ENCODE measurements around the gene ZFTA. TPM values are rescaled to one million over a fixed set of nuclear protein-coding genes. Genes with fewer than 3 reads are reported as not detected.

The ZFTA gene
- total RNA-seq, 4 donors from 2014 or later: 2.9 to 12.0 (median 4.6) TPM

- no peak for DNase-seq
- intact Hi-C loops (cut with DNase I): loop anchor here (10.0 kb wide), 1 partner anchor 52 kb away; the partner anchor contains the start of gene SPINDOC
- peak in 1 of 6 experiments; percentile 11 for TF ChIP-seq CTCF (IDR thresholded peaks at IDR 0.05)
- no peak for TF ChIP-seq POLR2A (IDR thresholded peaks at IDR 0.05)
- 40% methylated on average over 1 of the region's 96 CpGs; no CpG with 5 or more reads in 1 of the 2 donors for WGBS, 2 donors
- H3K4me3 ChIP-seq: peak overlapping the region; percentile 41 to 68 (median 48)
- H3K27ac ChIP-seq: peak overlapping the region; percentile 13 to 86 (median 78)
- peaks cover 18 to 65% (median 37%) of the 10 kb centered on the region in 3 donors for H3K4me1 ChIP-seq
- no peaks in the 10 kb centered on the region for H3K9me3 ChIP-seq
- peaks cover 0 to 44% (median 6%) of the 10 kb centered on the region in 3 donors for H3K36me3 ChIP-seq
- H3K27me3 ChIP-seq: no peaks in the 10 kb centered on the region
Observed at GRCh38 chr11:63762654-63763495, 5.7 kb downstream of the ZFTA start.

- peaks cover 17 to 57% (median 30%) of the 10 kb centered on the region in 3 donors for H3K4me1 ChIP-seq
- no peaks in the 10 kb centered on the region for H3K9me3 ChIP-seq
- H3K36me3 ChIP-seq: peaks cover 0 to 51% (median 9%) of the 10 kb centered on the region in 3 donors
- intact Hi-C loops (cut with DNase I): loop anchor here (10.0 kb wide), 1 partner anchor 53 kb away; the partner anchor contains the start of gene SPINDOC
- H3K27me3 ChIP-seq: no peaks in the 10 kb centered on the region
- TF ChIP-seq POLR2A (IDR thresholded peaks at IDR 0.05) (no peak), CTCF (IDR thresholded peaks at IDR 0.05) (no peak)
- 47 to 49% methylated on average over 19 to 20 of the region's 34 CpGs for WGBS, 2 donors
- H3K4me3 ChIP-seq: peak overlapping the region; percentile 41 to 68 (median 48)
- no peak for DNase-seq
- peak overlapping the region in 3 of 4 donors; percentile 72 to 86 (median 83) for H3K27ac ChIP-seq
Observed at GRCh38 chr11:63761931-63762653, 6.5 kb downstream of the ZFTA start.

GRCh38 chr11:63761188-63761587 is 7.4 kb downstream of the ZFTA start:
- no peaks in the 10 kb centered on the region for H3K9me3 ChIP-seq
- no peak for DNase-seq
- no peak overlapping the region for H3K27ac ChIP-seq
- TF ChIP-seq POLR2A (IDR thresholded peaks at IDR 0.05): no peak
- no peak for TF ChIP-seq CTCF (IDR thresholded peaks at IDR 0.05)
- H3K4me1 ChIP-seq: peaks cover 8 to 48% (median 22%) of the 10 kb centered on the region in 3 donors
- peaks cover 0 to 60% (median 17%) of the 10 kb centered on the region in 3 donors for H3K36me3 ChIP-seq
- intact Hi-C loops (cut with DNase I): loop anchor here (10.0 kb wide), 1 partner anchor 54 kb away; the partner anchor contains the start of gene SPINDOC
- WGBS, 2 donors: 73 to 79% methylated on average over 4 to 6 of the region's 10 CpGs
- H3K27me3 ChIP-seq: no peaks in the 10 kb centered on the region
- H3K4me3 ChIP-seq: no peak overlapping the region

DNA sequence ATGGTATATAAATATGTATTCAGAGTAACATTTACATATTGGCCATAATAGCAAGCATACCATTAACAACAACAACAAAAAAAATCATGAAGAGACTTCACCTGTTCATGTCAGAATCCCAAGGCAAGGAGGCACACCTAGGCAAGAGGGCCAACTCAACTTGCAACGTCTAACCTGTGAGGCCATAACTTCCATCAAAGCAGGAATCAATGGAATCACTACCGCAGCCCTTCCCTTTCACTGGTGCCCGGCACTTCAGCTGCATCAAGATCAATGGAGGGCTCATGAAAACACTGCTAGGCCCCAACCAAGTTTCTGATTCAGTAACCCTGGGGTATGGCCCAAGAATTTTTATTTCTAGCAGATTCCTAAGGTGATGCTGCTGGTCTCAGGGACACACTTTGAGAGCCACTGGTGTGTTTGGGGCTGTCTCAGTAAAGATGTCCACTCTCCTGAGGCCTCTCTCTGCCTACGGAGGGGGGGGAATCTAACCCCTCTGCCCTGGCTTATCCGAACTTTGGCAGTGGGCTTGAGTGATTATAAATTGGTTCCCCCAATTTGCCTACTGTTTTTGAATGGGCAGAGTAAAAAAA is 8.0 kb downstream of the ZFTA start:
- Histone ChIP-seq H3K36me3 (peaks cover 0 to 66% (median 17%) of the 10 kb centered on the region in 3 donors), H3K4me1 (peaks cover 8 to 42% (median 22%) of the 10 kb centered on the region in 3 donors), H3K4me3 (no peak overlapping the region), H3K27me3 (no peaks in the 10 kb centered on the region), H3K9me3 (no peaks in the 10 kb centered on the region), H3K27ac (no peak overlapping the region)
- WGBS, 2 donors: 72 to 81% methylated on average over 5 of the region's 5 CpGs
- DNase-seq: no peak
- TF ChIP-seq CTCF (IDR thresholded peaks at IDR 0.05) (no peak), POLR2A (IDR thresholded peaks at IDR 0.05) (no peak)
- intact Hi-C loops (cut with DNase I): loop anchor here (10.0 kb wide), 1 partner anchor 54 kb away; the partner anchor contains the start of gene SPINDOC
